Uterus (tissue), 2 donors: ENCODE results near the gene ASCC1.

ENCODE experiments used
- POLR2A ChIP-seq, 2 donors: fragments of 450-650 bp; IDR thresholded peaks; one replicate each; pipeline ENCODE4 v1.6.1; 2016; ENCODE audit warnings: antibody characterized with exemption in 2 of 2, mild to moderate bottlenecking in 1 of 2, moderate library complexity in 1 of 2
- TF ChIP-seq, protein P1 (sequence below), 4 experiments: fragments of 200-600 bp in 2 of 4; fragments of 450-650 bp in 2 of 4; sonication (generic) in 2 of 4; IDR thresholded peaks; one replicate each; pipeline ENCODE4 v1.5.1; 2016 to 2019; ENCODE audit warnings: antibody characterized with exemption in 4 of 4, mild to moderate bottlenecking in 2 of 4, moderate library complexity in 1 of 4

DNA sequence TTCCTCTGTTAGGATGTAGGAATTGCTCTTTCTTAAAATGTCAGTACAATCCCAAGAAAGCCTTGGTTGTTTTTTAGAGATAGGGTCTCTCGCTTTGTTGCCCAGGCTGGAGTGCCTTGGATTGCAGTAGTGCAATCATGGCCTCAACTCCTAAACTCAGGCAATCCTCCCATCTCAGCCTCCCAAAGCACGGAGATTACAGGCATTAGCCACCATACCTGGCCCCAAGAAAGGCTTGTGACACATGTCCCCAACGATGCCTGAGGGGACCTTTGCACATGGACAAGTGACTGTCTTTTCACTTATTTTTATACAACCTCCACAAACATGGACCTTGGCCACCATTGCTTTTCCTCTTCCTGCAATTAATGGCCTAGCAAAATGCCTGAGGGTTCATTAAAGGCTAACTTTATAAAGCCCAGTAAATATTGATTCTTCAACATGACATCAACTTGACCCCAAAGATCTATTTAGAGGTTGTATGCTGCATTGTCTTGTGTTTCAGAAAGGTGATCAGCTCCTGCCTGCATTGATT is 117.7 kb downstream of the ASCC1 start:
- TF ChIP-seq, protein P1, sequence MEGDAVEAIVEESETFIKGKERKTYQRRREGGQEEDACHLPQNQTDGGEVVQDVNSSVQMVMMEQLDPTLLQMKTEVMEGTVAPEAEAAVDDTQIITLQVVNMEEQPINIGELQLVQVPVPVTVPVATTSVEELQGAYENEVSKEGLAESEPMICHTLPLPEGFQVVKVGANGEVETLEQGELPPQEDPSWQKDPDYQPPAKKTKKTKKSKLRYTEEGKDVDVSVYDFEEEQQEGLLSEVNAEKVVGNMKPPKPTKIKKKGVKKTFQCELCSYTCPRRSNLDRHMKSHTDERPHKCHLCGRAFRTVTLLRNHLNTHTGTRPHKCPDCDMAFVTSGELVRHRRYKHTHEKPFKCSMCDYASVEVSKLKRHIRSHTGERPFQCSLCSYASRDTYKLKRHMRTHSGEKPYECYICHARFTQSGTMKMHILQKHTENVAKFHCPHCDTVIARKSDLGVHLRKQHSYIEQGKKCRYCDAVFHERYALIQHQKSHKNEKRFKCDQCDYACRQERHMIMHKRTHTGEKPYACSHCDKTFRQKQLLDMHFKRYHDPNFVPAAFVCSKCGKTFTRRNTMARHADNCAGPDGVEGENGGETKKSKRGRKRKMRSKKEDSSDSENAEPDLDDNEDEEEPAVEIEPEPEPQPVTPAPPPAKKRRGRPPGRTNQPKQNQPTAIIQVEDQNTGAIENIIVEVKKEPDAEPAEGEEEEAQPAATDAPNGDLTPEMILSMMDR (IDR thresholded peaks at IDR 0.05) = no peak
- TF ChIP-seq POLR2A (IDR thresholded peaks at IDR 0.05) = no peak
